SJCRH30 (cell line): ENCODE data around the gene ZNF362. TPM values are rescaled to one million over a fixed set of nuclear protein-coding genes. Genes with fewer than 3 reads are reported as not detected.

ENCODE experiments used
- DNase-seq, 2 experiments: peaks; one replicate each; pipeline ENCODE4 v3.0.0-alpha.2; 2015 to 2020
- H3K27ac ChIP-seq: fragments of 250-450 bp; sonication (Bioruptor Pico); 2 replicates; pipeline ENCODE4 v1.5.1; 2020; ENCODE audit warnings: mild to moderate bottlenecking, moderate library complexity
- H3K27me3 ChIP-seq: fragments of 250-450 bp; sonication (Bioruptor Pico); 2 replicates; pipeline ENCODE4 v1.5.1; 2020; ENCODE audit warnings: mild to moderate bottlenecking, moderate library complexity
- H3K36me3 ChIP-seq: fragments of 250-450 bp; sonication (Bioruptor Pico); 2 replicates; pipeline ENCODE4 v1.5.1; 2020; ENCODE audit warnings: mild to moderate bottlenecking, moderate library complexity
- H3K4me1 ChIP-seq: fragments of 250-450 bp; sonication (Bioruptor Pico); 2 replicates; pipeline ENCODE4 v1.5.1; 2020; ENCODE audit warnings: mild to moderate bottlenecking, moderate library complexity
- H3K4me3 ChIP-seq: fragments of 250-450 bp; sonication (Bioruptor Pico); 2 replicates; pipeline ENCODE4 v1.5.1; 2020; ENCODE audit warnings: mild to moderate bottlenecking, moderate library complexity
- H3K9me3 ChIP-seq: fragments of 250-450 bp; sonication (Bioruptor Pico); replicated peaks from 2 replicates; pipeline ENCODE4 v1.5.1; 2020; ENCODE audit warnings: mild to moderate bottlenecking, moderate library complexity
- total RNA-seq: library from RNA; depleted of rRNA; stranded (reverse); fragments of >200 nt; shearing (Covaris generic); gene quantifications from 2 replicates; pipeline ENCODE4 v1.2.3, GENCODE V29; 2014; rRNA removed

The ZNF362 gene
- total RNA-seq, 1 experiment from 2014 or later = 29.3 TPM

- Histone ChIP-seq H3K9me3 (no peaks in the 10 kb centered on the region), H3K36me3 (peaks cover 27% of the 10 kb centered on the region), H3K27me3 (no peaks in the 10 kb centered on the region), H3K4me3 (peak overlapping the region; percentile 93), H3K27ac (peak overlapping the region; percentile 51), H3K4me1 (peaks cover 36% of the 10 kb centered on the region)
- DNase-seq = peak; percentile 48 to 53
Measured at GRCh38 chr1:33349081-33349759, 92.9 kb downstream of the ZNF362 start.

GRCh38 chr1:33349778-33350610 lies 93.7 kb downstream of the ZNF362 start:
- Histone ChIP-seq H3K4me1 (peaks cover 36% of the 10 kb centered on the region), H3K9me3 (no peaks in the 10 kb centered on the region)
- DNase-seq = peak; percentile 91 to 93

More at GRCh38 chr1:33349778-33350610, 93.7 kb downstream of the ZNF362 start:
- H3K27me3 ChIP-seq = no peaks in the 10 kb centered on the region
- peaks cover 21% of the 10 kb centered on the region for H3K36me3 ChIP-seq
- H3K4me3 ChIP-seq = peak overlapping the region; percentile 72
- H3K27ac ChIP-seq = peak overlapping the region; percentile 95

Other genes with a start within 250 kb of the ZNF362 start
- 279 and 283 TPM in 2 replicates for gene AK2, start 219.6 kb upstream of the ZNF362 start, total RNA-seq
- gene AZIN2, start 175.3 kb upstream of the ZNF362 start, total RNA-seq = 8.4 and 8.8 TPM in 2 replicates
- 16.9 and 17.6 TPM in 2 replicates for gene TRIM62, start 74.4 kb upstream of the ZNF362 start, total RNA-seq
- not detected in 2 replicates for gene A3GALT2, start 64.6 kb downstream of the ZNF362 start, total RNA-seq
- 87.9 and 95.1 TPM in 2 replicates for gene PHC2, start 174.6 kb downstream of the ZNF362 start, total RNA-seq
- 7.2 and 9.4 TPM in 2 replicates for gene ZSCAN20, start 216.2 kb downstream of the ZNF362 start, total RNA-seq